HG02588 (cell line): ENCODE measurements around the gene FIGLA.

Experiments
- ATAC-seq: cut with Tn5 transposase; IDR thresholded peaks from one replicate; pipeline ENCODE4 v1.9.1; 2021; ENCODE audit warnings: mild to moderate bottlenecking, moderate library complexity; ENCODE audit not compliant: unreplicated experiment

FIGLA gene, protein sequence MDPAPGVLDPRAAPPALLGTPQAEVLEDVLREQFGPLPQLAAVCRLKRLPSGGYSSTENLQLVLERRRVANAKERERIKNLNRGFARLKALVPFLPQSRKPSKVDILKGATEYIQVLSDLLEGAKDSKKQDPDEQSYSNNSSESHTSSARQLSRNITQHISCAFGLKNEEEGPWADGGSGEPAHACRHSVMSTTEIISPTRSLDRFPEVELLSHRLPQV

DNA sequence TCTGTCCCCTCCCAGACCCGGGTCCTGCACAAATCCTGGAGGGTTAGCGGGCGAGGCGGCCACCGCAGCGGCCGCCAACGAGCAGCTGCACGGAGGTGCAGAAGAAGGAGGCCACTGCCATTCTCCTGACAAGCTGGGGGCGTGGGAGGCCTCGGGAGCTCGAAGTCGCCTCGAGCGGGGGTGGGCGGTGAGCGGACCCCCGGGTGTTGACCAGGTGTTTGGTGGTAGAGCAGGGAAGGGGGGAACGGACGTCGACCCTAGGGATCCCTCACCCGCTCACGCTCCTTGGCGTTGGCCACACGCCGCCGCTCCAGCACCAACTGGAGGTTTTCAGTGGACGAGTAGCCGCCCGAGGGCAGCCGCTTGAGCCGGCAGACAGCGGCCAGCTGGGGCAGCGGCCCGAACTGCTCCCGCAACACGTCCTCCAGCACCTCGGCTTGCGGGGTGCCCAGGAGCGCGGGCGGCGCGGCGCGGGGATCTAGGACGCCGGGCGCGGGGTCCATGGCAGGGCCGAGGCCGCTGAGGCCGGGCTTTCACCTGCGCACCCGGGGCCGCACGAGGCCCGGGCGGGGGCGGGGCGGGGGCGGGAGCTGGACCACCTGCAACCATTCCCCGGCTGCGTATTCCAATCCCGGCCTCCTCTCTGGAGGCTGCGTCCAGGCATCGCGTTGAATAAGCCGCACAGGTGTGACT is at the start of gene FIGLA:
TSS of gene FIGLA (minus strand) at position 508 of the 693 bp plus-strand sequence. CDS start at position 503, 5 bp downstream.
- no peak for ATAC-seq

DNA sequence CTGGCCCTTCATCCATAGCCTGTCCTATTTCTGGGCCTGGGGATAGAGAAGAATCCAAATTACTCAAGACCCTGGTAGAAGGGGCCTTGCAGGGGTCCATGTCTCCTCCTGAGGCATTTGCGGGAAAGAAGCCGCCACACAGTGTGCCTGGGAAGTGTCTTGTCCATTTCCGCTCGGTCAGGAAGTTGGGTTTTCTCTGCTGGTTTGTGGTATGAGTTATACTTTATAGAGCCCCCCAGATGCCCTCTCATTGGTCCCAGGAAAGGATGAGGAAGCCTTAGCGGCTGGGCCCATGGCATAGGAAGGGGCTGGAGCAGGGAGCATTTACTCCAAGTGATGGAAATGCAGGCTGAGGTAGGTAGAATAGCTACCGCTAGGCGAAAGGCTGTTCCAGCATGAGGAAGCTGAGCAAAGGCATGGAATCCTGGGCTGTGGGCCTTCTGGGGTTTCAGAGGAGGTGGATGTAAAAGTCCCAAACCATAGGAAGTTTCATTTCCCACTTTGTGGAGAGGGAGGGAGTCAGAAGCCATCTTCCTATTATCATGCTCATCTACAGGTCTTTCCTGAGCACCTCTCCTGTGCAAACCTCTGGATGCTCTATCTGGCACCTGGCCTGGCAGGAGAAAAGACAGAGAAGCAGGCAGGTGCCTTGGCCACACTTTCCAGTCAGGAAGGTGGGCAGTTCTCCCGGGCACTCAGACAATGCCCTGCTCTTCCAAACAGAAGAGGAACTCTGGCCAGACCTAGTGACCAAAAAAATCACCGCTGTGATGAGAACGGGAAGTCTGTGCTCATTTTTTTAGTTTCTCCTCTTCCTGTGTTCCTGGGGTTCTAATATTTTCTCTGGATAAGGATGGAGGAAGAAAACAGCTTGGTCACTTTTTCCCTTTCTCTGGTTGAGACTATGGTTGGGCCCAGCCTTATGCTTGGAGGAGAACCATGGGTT is 47.8 kb upstream of the FIGLA start:
- ATAC-seq, result no peak

DNA sequence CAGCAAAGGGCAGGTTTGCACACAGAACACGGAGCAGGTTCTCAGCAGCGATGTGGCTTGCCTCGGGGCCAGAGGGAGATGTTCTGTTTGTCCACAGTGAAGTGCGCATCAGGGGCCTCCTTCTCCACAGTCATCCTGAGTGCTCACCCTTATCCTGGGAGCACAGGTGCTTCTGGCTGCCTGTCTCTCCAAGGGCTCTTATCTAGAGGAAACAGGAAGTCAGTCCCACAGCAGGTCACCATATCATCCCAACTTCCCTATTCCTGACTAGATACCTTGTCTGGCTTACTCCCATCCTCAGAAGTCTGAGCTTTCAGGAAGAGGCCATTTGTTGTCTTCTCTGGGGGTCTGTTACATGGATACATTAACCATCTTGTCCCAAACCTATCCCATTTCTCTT is 45.2 kb upstream of the FIGLA start, which contains the start of gene CD207:
TSS of gene CD207 (minus strand) at position 174 of the 400 bp plus-strand sequence. CDS start at position 134, 40 bp downstream.
- ATAC-seq, result no peak

DNA sequence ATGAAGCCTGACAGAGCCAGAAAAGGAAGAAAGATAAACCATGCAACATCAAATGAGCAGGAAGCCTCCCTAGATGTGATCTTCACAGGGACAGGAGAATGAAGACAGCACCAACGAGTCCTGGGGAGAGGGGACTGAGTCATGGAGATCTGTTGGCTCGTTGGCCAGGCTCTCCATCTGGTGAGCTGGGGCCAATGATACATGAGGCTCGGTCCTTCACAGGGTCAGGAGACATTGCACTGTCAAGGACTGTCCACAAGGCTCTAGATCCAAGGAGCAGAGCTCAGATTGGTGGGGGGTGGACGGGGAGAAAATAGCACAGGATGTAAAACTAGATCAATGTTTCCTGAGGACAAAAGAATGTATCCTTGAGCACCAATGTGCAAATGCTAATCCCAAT is 44.4 kb upstream of the FIGLA start:
- ATAC-seq, result no peak

DNA sequence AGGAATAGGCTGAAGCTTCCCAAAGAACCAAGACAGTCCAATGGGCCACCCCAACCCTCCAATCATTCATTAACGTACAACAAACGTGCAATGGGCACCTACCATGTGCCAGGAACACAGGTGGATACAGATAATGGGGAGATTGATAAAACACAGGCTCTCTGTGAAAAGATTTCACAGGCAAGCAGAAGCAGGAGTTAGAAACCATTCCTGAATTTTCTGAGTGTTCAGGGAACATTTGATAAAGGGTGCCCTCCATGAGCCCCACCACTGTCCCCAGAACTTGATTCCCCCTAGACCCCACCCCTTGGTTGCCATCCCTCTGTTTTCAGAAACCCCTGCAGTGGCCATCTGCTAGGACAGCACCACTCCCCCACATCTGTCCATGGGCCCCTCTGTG is 43.7 kb upstream of the FIGLA start:
- ATAC-seq, result no peak

DNA sequence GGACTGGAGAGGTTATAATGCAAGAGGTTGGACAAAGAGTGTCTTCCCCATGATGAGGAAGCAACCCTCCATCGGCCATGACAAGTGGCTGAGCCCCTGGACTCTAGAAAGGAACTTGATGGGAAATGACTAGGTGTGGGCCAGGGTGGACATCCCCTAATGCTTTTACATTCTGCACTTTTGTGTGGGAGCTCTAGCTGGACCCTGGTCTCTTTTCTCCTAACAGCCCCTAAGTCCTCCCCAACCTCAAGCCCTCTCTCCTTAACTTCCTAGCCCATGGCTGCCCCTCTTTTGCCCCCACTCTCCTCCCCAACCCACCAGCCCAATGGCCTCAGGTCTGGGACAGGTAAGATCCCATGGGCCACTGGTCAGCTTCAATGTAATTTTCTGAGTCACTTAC is 42.8 kb upstream of the FIGLA start:
- ATAC-seq, result no peak

DNA sequence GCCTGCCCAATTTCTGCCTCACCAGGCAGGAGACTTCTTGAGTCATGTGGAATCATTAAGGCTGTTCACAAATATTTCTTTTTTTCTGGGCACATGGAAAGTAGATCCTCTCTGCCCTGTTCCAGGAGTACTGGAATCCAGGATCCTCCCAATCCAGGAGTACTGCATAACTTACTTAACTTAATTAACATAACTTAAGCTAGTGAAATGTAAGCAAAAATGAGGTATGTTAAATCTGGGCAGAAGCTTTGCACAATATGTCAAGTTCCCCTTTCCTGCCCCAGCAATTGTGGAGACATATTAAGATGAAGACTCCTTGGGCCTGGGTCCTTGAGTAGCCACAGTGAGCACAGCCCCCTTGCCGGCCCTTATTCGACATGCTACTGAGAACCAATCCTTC is 41.9 kb upstream of the FIGLA start:
- ATAC-seq, result no peak

DNA sequence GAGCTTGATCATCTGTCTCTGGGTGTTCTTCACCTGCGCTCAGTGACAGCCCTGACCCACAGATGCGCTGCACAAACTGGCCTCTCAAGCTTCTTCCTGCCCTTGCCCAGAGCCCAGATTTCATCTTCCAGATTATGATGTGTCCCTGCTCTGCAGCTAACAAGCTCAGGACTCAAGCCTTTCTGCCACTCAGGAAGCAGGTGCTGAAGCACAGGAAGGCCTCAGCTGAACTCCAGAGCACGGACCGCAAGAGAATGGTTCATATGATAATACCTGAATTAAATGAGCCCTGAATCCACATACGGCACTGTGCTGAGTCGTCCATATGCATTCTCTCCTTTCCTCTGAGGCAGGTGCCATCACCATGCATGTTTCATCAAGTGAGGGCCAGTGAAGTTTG is 41.4 kb upstream of the FIGLA start:
- ATAC-seq, result no peak

DNA sequence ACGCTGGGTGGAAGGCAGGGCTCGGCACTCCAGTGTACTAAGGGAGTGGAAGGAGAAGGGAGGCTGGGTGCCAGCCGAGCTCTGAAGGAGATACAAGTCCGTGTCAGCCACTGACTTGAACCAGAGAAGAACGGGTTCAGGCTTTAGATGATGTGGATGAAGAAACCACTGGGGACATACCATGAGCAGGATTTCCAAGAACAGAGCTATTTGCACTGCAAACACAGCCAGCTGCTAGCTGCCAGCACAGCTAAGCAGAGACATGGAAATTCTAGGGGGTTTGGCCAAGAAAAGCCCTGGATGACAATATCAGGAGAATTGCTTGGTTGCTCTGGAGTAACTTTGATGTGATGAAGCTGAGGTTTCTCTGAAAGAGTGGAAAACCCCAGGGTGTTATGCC is 39.9 kb upstream of the FIGLA start:
- no peak for ATAC-seq

DNA sequence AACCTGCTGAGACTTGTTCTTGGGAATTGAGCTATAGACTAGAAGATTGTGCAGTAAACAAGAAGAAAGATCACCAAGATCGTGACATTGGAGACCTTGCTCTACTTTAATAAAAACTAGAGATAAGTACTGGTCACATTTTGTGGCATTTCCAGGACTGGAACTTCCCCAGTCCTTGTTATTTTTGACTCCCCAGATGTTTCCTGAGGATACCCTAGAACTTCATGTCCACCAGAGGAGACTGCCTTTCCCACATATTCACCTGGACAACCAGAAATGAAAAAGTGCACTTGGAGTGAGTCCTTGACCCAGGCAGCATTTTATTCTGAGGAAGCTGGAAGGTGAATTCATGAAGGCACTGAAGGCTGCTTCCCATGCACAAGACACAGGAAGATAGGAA is 39.5 kb upstream of the FIGLA start:
- ATAC-seq, result no peak

DNA sequence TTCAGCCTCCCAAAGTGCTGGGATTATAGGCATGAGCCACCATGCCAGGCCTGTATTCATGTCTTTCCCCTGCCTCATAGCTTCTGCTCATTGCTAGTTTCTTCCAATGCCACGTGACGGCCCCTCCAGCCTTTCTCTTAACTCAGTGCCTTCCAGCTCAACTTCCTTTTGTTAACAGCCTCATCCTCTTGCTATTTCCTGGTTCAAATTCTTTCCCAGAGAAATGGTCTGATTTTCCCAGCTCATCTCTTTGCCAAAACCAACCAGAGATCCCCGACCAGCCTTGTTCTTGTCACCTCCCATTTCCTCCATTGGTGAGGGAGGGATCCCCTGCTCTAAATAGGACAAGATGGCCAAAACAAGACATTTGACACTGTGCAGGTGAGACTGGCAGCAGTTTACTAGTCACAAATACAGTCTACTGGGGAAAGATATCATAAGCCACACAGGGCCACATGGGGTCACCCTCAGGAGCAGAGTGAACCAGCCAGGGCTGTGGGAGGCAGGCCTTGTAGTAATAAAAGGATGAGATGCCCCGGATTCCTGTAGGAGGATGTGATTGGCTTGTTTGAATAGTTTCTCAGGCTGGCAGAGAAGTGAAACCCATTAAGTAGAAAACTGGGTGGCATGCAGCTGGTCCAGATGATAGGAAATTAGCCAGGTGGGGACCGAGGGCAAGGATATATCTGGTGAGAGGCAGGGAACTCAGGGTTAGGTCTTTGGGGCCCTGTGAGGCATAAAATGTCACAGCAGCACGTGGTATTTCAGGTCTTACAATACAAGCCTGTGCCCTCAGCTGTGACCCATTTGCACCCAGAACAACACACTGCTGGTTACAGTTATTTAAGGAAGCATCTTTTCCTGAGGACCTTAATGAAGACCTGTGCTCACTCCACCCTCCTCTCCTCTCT is 38.7 kb upstream of the FIGLA start:
- no peak for ATAC-seq

DNA sequence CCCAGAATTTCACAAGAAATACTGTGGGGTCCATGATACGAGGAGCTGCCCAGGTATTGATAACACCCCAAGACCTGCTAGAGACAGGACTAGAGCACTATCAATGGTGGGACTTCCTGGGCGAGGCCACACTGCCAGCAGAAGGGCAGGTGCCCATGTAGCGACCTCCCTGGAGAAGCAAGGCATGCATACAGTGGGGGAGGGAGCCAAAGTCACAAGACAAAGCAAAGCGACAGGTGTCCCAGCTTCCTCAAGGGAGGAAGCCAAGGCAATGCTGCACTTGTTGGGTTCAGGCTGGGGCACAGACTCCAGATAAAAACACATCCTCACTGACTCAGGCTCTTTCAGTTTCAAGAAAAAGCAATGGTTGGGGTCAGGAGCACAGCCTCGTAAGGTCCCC is 37.7 kb upstream of the FIGLA start:
- ATAC-seq, result no peak

DNA sequence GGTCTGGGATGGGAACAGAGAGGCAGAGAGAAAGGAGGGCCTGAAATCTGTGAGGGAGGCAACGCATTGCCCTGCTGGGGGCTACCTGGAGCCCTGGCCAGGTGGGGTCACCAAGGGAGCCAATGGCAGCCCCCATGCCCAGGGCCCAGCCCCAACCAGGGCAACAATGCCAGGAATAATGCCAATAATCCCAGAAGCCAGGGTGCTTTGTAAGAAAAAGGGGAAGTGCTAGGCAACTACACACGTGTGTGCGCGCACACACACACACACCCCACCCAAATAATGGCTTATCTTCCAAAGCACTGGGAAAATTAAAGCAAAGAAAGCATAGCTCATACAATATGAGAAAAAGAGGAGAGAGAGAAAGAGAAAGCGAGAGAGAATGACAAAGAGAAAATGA is 36.9 kb upstream of the FIGLA start:
- ATAC-seq, result no peak

DNA sequence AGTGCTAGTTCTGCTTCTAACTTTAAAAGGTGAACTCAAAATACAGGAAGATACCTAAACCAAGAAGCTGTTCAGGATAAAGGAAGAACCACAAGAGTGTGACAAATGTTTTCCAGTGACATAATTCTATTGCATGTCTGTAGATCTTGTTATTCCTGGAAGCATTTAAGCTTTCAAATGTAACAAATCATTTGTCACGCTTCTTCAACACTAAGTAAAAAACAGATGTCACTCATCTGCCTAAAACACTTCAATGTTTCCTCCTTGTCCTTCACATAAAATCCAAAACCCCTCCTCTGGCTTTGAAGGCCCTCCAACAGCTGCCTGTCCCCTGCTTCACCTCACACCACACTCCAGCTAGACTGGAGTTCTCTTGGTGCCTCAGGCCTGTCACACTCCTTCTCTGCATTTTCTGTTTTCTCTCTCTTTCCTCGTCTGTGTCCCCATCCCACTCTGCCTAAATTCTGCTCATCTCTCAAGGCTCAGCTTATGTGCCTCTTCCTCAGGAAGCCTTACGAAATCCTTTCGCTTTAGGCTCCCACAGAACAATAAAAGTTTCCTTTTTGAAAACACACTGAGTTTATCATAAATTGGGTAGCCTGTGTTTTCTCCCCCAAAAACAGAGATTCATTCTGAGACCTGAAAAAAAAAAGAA is 36.4 kb upstream of the FIGLA start:
- no peak for ATAC-seq

DNA sequence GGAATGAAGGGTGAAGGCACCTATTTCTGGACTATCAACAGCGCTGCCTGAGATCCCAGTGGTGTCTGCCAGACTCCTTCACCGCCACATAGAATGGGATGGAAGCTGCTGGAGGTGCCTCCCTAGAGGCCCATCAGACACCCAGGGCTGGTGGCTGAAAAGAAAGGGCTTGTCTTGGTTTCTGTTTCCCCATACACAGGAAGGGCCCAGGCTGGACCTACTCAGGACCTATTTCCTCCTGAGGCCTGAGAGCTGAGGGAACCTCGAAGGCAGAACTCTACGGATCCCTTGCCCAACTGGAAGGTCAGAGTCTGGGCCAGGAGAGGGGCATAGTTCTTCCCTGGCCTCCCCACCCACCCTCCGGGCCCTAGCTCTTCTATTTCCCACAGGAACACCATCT is 32.8 kb upstream of the FIGLA start:
- no peak for ATAC-seq

DNA sequence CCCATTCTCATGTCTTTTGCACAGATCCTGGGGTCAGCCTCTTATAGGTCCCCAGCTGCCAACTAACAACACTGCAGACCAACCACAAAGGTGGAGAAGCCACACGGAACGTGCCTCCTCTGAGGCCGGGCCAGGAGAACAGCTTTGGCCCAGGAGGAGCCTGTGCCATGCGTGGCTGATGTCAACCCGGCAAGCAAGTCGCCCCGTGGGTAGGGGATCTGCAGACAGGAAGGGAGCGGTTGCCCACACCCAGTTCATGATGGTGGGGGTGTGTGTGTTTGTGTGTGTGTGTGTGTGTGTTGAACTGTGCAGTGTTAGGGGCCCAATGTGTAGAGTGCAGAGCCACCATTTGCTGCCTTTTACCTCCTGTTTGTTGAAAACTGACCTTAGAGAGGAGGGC is 32.4 kb upstream of the FIGLA start:
- ATAC-seq, result no peak

DNA sequence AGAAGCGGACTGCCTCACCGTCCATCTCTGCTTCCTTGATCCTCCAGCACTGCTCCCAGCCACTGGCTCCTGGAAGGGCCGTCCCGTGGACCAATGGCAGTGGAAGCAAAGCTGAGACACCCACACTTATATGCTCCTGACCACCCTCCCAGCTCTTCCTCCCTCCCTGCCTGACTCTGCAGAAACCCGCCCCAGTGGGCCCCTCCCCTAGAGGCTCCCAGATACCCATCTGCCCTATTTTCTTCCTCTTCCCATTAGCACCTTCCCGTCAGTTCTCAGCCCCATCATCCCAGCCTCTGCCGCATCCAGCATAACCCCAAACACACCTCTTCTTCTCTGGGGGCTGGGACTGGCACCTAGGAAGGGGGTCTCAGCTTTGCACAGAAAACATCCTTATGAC is 30.1 kb upstream of the FIGLA start, which contains the start of gene CLEC4F:
TSS of gene CLEC4F (minus strand) at position 101 of the 400 bp plus-strand sequence. CDS start at position 25, 76 bp downstream.
- ATAC-seq, result no peak

DNA sequence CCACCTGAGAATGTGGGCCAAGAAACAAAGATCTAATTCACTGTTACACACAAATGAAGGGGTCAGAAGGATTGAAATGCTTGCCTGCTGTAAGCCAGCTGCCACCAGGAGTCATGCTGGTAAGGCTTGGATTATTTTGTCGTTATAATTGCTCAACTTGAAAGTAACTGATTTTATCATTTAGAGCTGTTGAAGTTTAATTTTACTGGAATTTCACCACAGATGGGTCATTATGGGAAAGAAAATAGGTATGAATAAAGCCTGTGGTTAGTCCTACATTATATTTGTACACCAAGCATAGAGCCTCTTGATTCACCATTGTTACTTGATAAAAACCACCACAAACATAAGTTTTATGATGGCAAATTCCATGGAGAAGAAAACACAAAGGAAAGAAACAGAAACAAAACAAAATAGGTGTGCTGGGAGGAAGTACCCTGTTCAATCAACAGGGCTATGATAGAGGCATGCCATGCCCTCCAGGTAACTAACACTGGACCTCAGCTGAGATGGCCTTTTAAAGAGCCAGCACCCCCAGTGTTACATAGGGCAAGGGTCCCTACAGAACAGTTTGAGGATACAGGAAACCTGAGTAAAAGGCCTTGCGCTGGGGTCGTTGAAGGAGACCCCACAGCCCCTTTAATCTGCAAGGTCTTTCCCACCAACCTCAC is 27.0 kb upstream of the FIGLA start:
- no peak for ATAC-seq

DNA sequence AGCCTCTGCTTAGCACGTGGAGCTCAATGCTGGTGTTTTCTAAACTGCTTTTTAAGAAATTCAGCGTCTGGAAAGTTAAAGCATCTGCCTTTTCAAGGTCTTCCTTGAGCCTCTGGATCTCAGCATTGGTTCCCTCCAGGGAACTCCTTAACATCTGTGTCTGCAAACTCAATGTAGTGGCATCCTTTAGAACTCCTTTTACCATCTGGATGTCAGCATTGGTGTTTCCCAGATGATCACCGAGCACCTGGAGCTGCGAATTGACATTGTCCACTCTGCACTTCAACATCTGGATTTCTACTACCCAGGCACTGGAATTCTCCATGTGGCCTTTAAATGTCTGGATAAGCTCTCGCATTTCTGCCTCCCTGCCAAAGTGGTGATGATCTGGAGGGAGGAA is 26.3 kb upstream of the FIGLA start:
- ATAC-seq, result no peak
